PC-3 (cell line): ENCODE measurements around the gene GALNT18. TPM values are rescaled to one million over a fixed set of nuclear protein-coding genes. Genes with fewer than 3 reads are reported as not detected.

Experiments
- ATAC-seq: fragments of 200-7000 bp; cut with Tn5 transposase; 2 replicates; pipeline ENCODE4 v1.9.1; 2020; ENCODE audit warnings: mild to moderate bottlenecking, moderate library complexity
- BruUV-seq: library from RNA; stranded (reverse); fragments of 400-500 nt; replicated peaks from 2 replicates; lab custom pipeline; 2021; lab: Mats Ljungman, UMichigan
- CTCF ChIA-PET: fragments of 300-600 bp; sonication (Branson Sonifier 250); formaldehyde crosslinking; loops from one replicate; lab custom pipeline; 2022; ENCODE audit warnings: antibody characterized with exemption; lab: Charles Lee
- POLR2A ChIA-PET: fragments of 300-600 bp; sonication (Branson Sonifier 250); formaldehyde crosslinking; loops from one replicate; lab custom pipeline; 2022; ENCODE audit warnings: antibody characterized with exemption; ENCODE audit not compliant: unreplicated experiment; lab: Charles Lee
- DNase-seq: peaks from one replicate; pipeline ENCODE4 v3.0.0-alpha.2; 2015
- H2AFZ ChIP-seq: fragments of 300-600 bp; sonication (generic); 2 replicates; pipeline ENCODE4 v1.6.0; 2016; ENCODE audit warnings: antibody characterized with exemption, low read length
- H3F3A ChIP-seq: fragments of 300-600 bp; sonication (generic); one replicate; pipeline ENCODE4 v1.6.0; 2017; ENCODE audit warnings: antibody characterized with exemption, low read length, control low read depth, mild to moderate bottlenecking; ENCODE audit not compliant: unreplicated experiment
- H3K27ac ChIP-seq: fragments of 300-600 bp; sonication (generic); 2 replicates; pipeline ENCODE4 v1.5.1; 2016; ENCODE audit warnings: mild to moderate bottlenecking, low read length
- H3K27me3 ChIP-seq: fragments of 300-600 bp; sonication (generic); 2 replicates; pipeline ENCODE4 v1.6.1; 2016; ENCODE audit warnings: low read length, mixed read lengths
- H3K36me3 ChIP-seq: fragments of 300-600 bp; sonication (generic); 2 replicates; pipeline ENCODE4 v1.6.1; 2016; ENCODE audit warnings: low read depth, mixed run types, low read length, mixed read lengths
- H3K4me1 ChIP-seq: fragments of 300-600 bp; sonication (generic); 2 replicates; pipeline ENCODE4 v1.5.1; 2016; ENCODE audit warnings: low read length; ENCODE audit not compliant: insufficient read depth
- H3K4me2 ChIP-seq: fragments of 300-600 bp; sonication (generic); 2 replicates; pipeline ENCODE4 v1.6.0; 2016; ENCODE audit warnings: low read length
- H3K4me3 ChIP-seq: fragments of 300-600 bp; sonication (generic); 2 replicates; pipeline ENCODE4 v1.5.1; 2016; ENCODE audit warnings: mild to moderate bottlenecking, low read length, mixed read lengths
- H3K79me2 ChIP-seq: fragments of 300-600 bp; sonication (generic); 2 replicates; pipeline ENCODE4 v1.6.1; 2017; ENCODE audit warnings: low read length, mixed read lengths
- H3K9ac ChIP-seq: fragments of 300-600 bp; sonication (generic); 2 replicates; pipeline ENCODE4 v1.6.0; 2016; ENCODE audit warnings: mild to moderate bottlenecking, low read length
- H3K9me2 ChIP-seq: fragments of 300-600 bp; sonication (generic); replicated peaks from 2 replicates; pipeline ENCODE4 v1.6.1; 2016; ENCODE audit warnings: mixed run types, low read length, mixed read lengths
- H3K9me3 ChIP-seq: fragments of 300-600 bp; sonication (generic); 2 replicates; pipeline ENCODE4 v1.6.1; 2016; ENCODE audit warnings: low read length, mixed read lengths
- H4K20me1 ChIP-seq: fragments of 300-600 bp; sonication (generic); 2 replicates; pipeline ENCODE4 v1.6.1; 2016; ENCODE audit warnings: low read length, mixed read lengths
- CTCF ChIP-seq: fragments of 300-600 bp; sonication (generic); conservative IDR thresholded peaks from 2 replicates; pipeline ENCODE4 v1.5.1; 2017; ENCODE audit warnings: antibody characterized with exemption, low read depth, mild to moderate bottlenecking, low read length
- EZH2 ChIP-seq: fragments of 300-600 bp; sonication (generic); IDR thresholded peaks from one replicate; pipeline ENCODE4 v1.6.1; 2017; ENCODE audit warnings: antibody characterized with exemption, mild to moderate bottlenecking, low read length; ENCODE audit not compliant: unreplicated experiment
- EZH2phosphoT487 ChIP-seq: fragments of 300-600 bp; sonication (generic); IDR thresholded peaks from 2 replicates; pipeline ENCODE4 v1.6.1; 2018; ENCODE audit warnings: mild to moderate bottlenecking, antibody characterized with exemption, low read length, borderline replicate concordance
- intact Hi-C: fragments of 100-400 bp; cut with micrococcal nuclease; formaldehyde crosslinking; loops from 2 replicates; pipeline ENCODE4 v1.9.0; 2023
- total RNA-seq: library from RNA; depleted of rRNA; stranded (reverse); fragments of >200 nt; gene quantifications from 2 replicates; pipeline ENCODE4 v1.2.3, GENCODE V29; 2014

Gene GALNT18
- total RNA-seq, 1 experiment from 2014 or later: 34.5 TPM

- Histone ChIP-seq H3F3A (no peaks in the 10 kb centered on the region), H2AFZ (no peak overlapping the region), H3K9ac (no peak overlapping the region), H3K4me1 (peaks cover 13% of the 10 kb centered on the region), H3K4me2 (no peak overlapping the region), H3K36me3 (no peaks in the 10 kb centered on the region), H3K9me2 (no peaks in the 10 kb centered on the region), H3K4me3 (no peak overlapping the region), H3K9me3 (no peaks in the 10 kb centered on the region), H3K27ac (no peak overlapping the region), H3K27me3 (no peaks in the 10 kb centered on the region), H3K79me2 (0 out of 2 replicates have a peak, but pooled peaks cover 7% of the 10 kb centered on the region), H4K20me1 (no peaks in the 10 kb centered on the region)
- intact Hi-C loops: no loop called here
- no TSS peak for BruUV-seq
- DNase-seq (no peak), ATAC-seq (no peak)
- CTCF ChIA-PET: no interaction called here
- TF ChIP-seq EZH2phosphoT487: no peak
- no peak for TF ChIP-seq CTCF
- TF ChIP-seq EZH2: no peak
- POLR2A ChIA-PET: no interaction called here
These were observed 100.4 kb downstream of the GALNT18 start for GRCh38 chr11:11521306-11522002.

GRCh38 chr11:11520231-11521015 lies 101.4 kb downstream of the GALNT18 start:
- POLR2A ChIA-PET: no interaction called here
- Histone ChIP-seq H3K36me3 (no peaks in the 10 kb centered on the region), H3K27ac (no peak overlapping the region), H3K4me3 (no peak overlapping the region), H2AFZ (no peak overlapping the region), H4K20me1 (no peaks in the 10 kb centered on the region), H3K4me1 (peaks cover 13% of the 10 kb centered on the region), H3K9me2 (no peaks in the 10 kb centered on the region), H3K9ac (no peak overlapping the region), H3K4me2 (no peak overlapping the region), H3K9me3 (no peaks in the 10 kb centered on the region), H3K27me3 (no peaks in the 10 kb centered on the region), H3K79me2 (0 out of 2 replicates have a peak, but pooled peaks cover 7% of the 10 kb centered on the region), H3F3A (no peaks in the 10 kb centered on the region)
- ATAC-seq: no peak
- intact Hi-C loops: no loop called here
- DNase-seq: no peak
- CTCF ChIA-PET: no interaction called here
- no TSS peak for BruUV-seq
- TF ChIP-seq CTCF: no peak
- TF ChIP-seq EZH2phosphoT487: no peak
- no peak for TF ChIP-seq EZH2
